Stimulated activated naive CD4-positive, alpha-beta T cell treated with Interleukin-2 at 50 U/mL for 16 hours (primary cell): Measurements from ENCODE around the gene AP2B1.

Source experiments
- DNase-seq: peaks from one replicate; lab custom pipeline; 2025; lab: John Stamatoyannopoulos, UW

Gene AP2B1

GRCh38 chr17:35730400-35731005, 143.4 kb downstream of the AP2B1 start:
- no peak for DNase-seq

GRCh38 chr17:35731239-35731916, 144.3 kb downstream of the AP2B1 start, which contains the start of gene RASL10B:
Gene RASL10B (plus strand): TSS chr17:35731639. CDS start chr17:35735185, 3,546 bp downstream.
- DNase-seq: peak; percentile 44

- no peak for DNase-seq
These were observed 145.0 kb downstream of the AP2B1 start for GRCh38 chr17:35731917-35732805.

GRCh38 chr17:35732806-35733136, 145.6 kb downstream of the AP2B1 start:
- DNase-seq: no peak

GRCh38 chr17:35733366-35733765, 146.2 kb downstream of the AP2B1 start:
- DNase-seq: no peak

GRCh38 chr17:35734396-35734795, 147.3 kb downstream of the AP2B1 start:
- DNase-seq: no peak

- no peak for DNase-seq
These were observed 148.1 kb downstream of the AP2B1 start for GRCh38 chr17:35735036-35735805.

- no peak for DNase-seq
These were observed 149.1 kb downstream of the AP2B1 start for GRCh38 chr17:35736236-35736635.

- no peak for DNase-seq
These were observed 151.5 kb downstream of the AP2B1 start for GRCh38 chr17:35738519-35739133.

- no peak for DNase-seq
These were observed 153.1 kb downstream of the AP2B1 start for GRCh38 chr17:35740216-35740615.

- DNase-seq: no peak
These were observed 154.1 kb downstream of the AP2B1 start for GRCh38 chr17:35740997-35741931.

GRCh38 chr17:35742496-35742895, 155.4 kb downstream of the AP2B1 start:
- no peak for DNase-seq

GRCh38 chr17:35742896-35743477, 155.9 kb downstream of the AP2B1 start:
- DNase-seq: no peak

- DNase-seq: no peak
These were observed 156.7 kb downstream of the AP2B1 start for GRCh38 chr17:35743626-35744328.

- DNase-seq: no peak
These were observed 157.7 kb downstream of the AP2B1 start for GRCh38 chr17:35744830-35745229.

- DNase-seq: no peak
These were observed 158.1 kb downstream of the AP2B1 start for GRCh38 chr17:35745246-35745645.

- no peak for DNase-seq
These were observed 158.7 kb downstream of the AP2B1 start for GRCh38 chr17:35745749-35746320.

GRCh38 chr17:35747540-35748017, 160.5 kb downstream of the AP2B1 start:
- DNase-seq: peak; percentile 62

- no peak for DNase-seq
These were observed 161.3 kb downstream of the AP2B1 start for GRCh38 chr17:35748341-35748841.
